Urinary bladder (tissue), 4 donors: ENCODE results near the gene DSCAM. TPM values are rescaled to one million over a fixed set of nuclear protein-coding genes. Genes with fewer than 3 reads are reported as not detected.

ENCODE experiments used
- DNase-seq: peaks from one replicate; pipeline ENCODE4 v3.0.0-alpha.2; 2015; ENCODE audit errors: extremely low spot score
- H3K27ac ChIP-seq: one replicate; pipeline ENCODE4 v1.5.1; 2013; ENCODE audit warnings: low read depth, mild to moderate bottlenecking, moderate library complexity
- H3K36me3 ChIP-seq: one replicate; pipeline ENCODE4 v1.6.1; 2013; ENCODE audit warnings: mild to moderate bottlenecking, moderate library complexity; ENCODE audit not compliant: insufficient read depth
- H3K4me1 ChIP-seq: one replicate; pipeline ENCODE4 v1.6.1; 2013; ENCODE audit warnings: mild to moderate bottlenecking, moderate library complexity; ENCODE audit not compliant: insufficient read depth
- H3K4me3 ChIP-seq: one replicate; pipeline ENCODE4 v1.5.1; 2013; ENCODE audit warnings: low read depth, low read length
- WGBS: extraction: QIAGEN DNeasy Blood & Tissue Kit; methylation state at CpG from one replicate; pipeline ENCODE4 v1.1.7; 2013; 5-methylcytosine and 5-hydroxymethylcytosine counted together
- polyA plus RNA-seq: library from polyadenylated mRNA; stranded (reverse); fragments of 200-250 nt; gene quantifications from one replicate; pipeline ENCODE4 v1.2.3, GENCODE V29; 2013
- total RNA-seq: library from RNA; depleted of rRNA; stranded (reverse); fragments of >200 nt; gene quantifications from one replicate; pipeline ENCODE4 v1.2.3, GENCODE V29; 2014
- donor health status: healthy with polysubstance abuse.
- donor health status: healthy.

Gene DSCAM
- total and polyA plus RNA-seq, 2 donors = 0.03 to 0.21 TPM

DNA sequence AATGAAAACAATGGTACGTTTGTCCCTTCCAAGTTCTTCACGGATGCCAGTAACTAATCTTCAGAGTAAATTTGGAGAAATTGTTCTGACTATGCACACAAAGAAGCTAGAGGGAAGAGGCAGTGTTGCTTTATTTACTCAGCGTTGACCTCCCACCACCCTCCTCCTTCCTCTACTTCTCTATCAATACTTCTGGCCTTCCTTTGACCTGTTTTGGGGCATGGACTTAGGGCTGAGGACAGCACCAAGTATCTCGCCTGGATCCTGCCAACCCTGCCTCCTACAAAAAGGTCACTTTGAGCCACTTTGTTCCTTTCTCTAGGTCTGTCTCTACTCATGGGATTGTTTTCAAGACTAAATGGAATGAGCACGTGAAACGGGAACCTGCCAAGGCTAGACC is 282.6 kb downstream of the DSCAM start:
- WGBS = 69% methylated on average over 6 of the region's 6 CpGs
- H3K36me3 ChIP-seq = no peaks in the 10 kb centered on the region
- H3K4me1 ChIP-seq = no peaks in the 10 kb centered on the region
- no peak overlapping the region for H3K4me3 ChIP-seq
- DNase-seq = no peak
- no peak overlapping the region for H3K27ac ChIP-seq

DNA sequence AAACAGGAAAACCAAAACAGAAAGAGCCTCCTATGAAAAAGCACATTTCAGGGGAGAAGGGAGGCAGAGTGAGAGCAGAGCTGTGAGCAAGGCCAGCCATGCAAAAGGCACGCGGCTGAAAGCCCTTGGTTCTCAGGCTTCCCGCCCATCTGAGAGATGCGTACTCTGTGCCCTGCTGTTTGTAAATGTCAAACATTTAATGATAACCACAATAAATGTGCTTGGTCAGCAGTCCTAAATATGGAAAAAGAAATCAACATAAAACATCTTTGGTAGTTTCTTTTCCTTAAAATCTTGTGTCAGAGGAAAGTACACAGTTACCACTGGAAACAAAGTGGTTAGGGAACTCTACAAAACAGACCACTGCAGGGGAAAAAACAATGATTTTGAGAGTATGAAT is 283.1 kb downstream of the DSCAM start:
- Histone ChIP-seq H3K4me1 (no peaks in the 10 kb centered on the region), H3K27ac (no peak overlapping the region), H3K36me3 (no peaks in the 10 kb centered on the region), H3K4me3 (no peak overlapping the region)
- no peak for DNase-seq
- 36% methylated on average over 4 of the region's 4 CpGs for WGBS

DNA sequence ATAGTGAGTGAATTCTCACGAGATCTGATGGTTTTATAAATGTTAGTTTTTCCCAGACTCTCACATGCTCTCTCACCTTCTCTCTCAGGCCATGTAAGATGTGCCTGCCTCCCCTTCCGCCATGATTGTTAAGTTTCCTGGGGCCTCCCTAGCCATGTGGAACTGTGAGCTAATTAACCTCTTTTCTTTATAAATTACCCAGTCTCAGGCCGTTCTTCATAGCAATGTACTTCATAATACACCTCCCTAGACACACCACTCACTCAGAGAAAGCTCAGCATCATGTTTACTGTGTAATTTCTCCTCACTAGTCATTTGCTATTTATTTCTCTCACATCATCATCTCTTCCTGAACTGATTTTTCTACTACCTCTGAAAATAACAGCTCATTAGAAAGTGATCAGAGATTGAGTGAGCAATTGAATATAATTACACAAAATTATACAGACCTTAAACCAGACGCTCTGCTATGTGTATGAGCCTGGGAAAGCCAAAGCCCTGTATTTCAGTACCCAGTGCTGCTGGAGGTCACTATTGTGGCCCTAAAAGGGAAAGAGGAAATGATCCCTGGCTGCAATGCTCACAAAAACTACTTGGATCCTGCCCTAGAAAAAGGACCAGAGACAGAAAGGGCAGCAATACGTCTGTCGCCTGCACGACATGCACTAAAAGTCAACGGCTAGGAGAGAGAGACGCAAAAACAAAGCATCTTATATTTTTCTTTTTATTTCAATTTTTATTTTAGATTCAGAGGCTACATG is 284.5 kb downstream of the DSCAM start:
- Histone ChIP-seq H3K4me3 (no peak overlapping the region), H3K36me3 (no peaks in the 10 kb centered on the region), H3K4me1 (no peaks in the 10 kb centered on the region), H3K27ac (no peak overlapping the region)
- 77% methylated on average over 9 of the region's 9 CpGs for WGBS
- no peak for DNase-seq

DNA sequence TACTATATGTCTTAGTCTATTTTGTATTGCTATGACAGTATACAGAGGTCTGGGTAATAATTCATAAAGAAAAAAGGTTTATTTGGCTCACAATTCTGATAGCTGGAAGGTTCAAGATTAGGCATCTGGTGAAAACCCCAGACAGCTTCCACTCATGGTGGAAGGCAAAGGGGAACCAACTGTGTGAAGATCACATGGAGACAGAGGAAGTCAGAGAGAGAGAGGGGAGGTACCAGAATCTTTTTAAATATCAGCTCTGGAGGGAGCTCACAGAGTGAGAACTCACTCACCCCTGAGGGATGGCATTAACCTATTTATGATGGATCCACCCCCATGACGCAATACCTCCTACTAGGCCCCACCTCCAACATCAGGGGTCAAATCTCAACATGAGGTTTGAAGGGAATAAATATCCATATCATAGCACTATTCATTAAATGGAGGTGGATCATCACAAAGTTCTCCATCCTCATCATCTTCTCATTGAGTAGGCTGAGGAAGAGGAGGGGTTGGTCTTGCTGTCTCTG is 290.5 kb downstream of the DSCAM start:
- Histone ChIP-seq H3K36me3 (no peaks in the 10 kb centered on the region), H3K27ac (no peak overlapping the region), H3K4me3 (no peak overlapping the region), H3K4me1 (no peaks in the 10 kb centered on the region)
- no peak for DNase-seq
- 42% methylated on average over 1 of the region's 1 CpG for WGBS

DNA sequence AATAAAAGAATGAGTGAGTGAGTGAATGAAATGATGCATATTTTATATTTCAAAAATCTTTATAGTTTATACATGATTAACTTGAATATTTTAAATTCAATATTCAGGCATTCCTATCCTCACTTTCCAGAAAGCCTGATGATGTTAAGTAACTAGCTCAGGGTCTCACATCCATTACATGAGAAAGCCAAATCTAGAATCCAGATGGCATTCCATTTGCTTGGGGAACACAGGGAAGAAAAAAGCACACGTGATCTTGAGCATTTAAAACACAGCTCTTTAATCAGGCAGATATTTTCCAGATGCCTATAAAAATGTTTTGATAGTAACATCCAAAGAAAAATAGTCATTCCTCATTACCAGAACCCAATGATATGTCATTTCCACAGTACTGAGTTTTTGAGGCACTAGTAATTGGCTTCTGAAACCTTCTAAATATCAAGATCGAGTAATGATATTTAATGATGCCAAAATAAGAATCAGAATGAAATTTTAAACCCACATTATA is 291.9 kb downstream of the DSCAM start:
- 43% methylated on average over 2 of the region's 2 CpGs for WGBS

DNA sequence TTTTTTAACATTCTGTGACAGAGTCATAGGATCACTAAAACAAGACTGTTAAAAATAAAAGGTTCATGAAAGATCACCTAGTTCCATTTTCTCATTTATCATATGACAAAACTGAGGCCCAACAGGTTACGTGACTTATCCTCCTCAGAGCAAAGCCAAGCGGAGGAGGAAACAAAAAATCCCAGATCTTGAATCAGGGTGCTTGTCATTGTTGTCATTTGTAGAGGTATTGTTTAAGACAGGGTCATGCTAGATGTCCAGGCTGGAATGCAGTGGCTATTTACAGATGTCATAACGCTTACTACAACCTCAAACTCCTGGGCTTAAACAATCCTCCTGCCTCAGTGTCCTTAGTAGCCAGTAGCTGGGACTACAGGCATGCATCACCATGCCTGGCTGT is 293.2 kb downstream of the DSCAM start:
- WGBS = 88% methylated on average over 3 of the region's 3 CpGs
- H3K4me3 ChIP-seq = no peak overlapping the region
- no peak overlapping the region for H3K27ac ChIP-seq
- DNase-seq = no peak
- no peaks in the 10 kb centered on the region for H3K4me1 ChIP-seq
- H3K36me3 ChIP-seq = no peaks in the 10 kb centered on the region

More for the DNA sequence above, 291.9 kb downstream of the DSCAM start:
- Histone ChIP-seq H3K27ac (no peak overlapping the region), H3K4me3 (no peak overlapping the region), H3K36me3 (no peaks in the 10 kb centered on the region), H3K4me1 (no peaks in the 10 kb centered on the region)
- DNase-seq = no peak

DNA sequence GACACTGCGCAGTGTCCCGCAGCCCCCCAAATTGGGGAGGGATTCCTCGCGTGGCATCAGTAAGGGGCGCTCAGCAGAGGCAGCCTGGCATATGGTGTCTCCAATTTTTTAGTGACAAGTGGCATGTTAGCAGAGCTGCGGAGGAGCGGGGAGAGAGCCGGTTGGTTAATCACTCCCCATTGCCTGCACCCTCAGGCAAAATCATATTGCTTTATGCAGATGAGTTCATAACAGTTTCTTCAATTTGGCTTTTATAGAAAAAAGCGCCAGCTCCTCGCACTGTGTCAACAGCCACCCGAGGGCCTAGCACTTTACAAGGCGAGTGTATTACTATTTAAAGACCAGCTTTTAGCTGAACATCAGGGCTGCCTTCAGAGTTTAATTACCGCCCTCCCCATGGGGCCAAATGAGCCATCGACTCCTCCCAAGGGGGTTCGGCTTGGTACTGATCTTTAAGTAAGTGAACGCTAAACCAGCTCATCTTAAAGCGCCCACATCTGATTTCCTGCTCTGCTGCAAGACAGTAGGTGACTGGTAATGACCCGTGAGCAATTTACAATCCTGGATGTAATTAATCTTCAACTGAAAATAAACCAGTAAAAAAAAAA is 298.9 kb downstream of the DSCAM start:
- H3K27ac ChIP-seq = no peak overlapping the region
- no peak overlapping the region for H3K4me3 ChIP-seq
- 76% methylated on average over 18 of the region's 18 CpGs for WGBS
- H3K36me3 ChIP-seq = no peaks in the 10 kb centered on the region
- no peaks in the 10 kb centered on the region for H3K4me1 ChIP-seq
- no peak for DNase-seq

DNA sequence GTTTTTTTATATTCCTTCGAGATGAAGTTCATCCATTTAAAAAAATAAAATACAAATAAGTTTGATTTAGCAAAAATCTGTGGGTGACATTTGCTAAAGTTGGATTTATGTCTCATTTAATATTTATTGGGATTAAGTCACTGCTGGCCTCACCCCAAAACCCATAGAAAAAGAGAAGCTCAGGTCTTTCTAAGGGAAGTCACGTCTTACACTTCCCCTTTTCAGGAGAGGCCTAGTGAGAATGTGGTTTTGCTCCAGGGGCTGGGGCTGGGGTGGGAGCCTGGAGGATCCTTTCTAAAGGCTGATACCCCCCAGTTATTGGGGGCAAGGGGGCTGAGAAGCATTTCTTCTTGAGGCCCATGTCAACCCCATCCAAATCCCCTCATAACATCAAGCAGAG is 300.3 kb downstream of the DSCAM start:
- Histone ChIP-seq H3K27ac (no peak overlapping the region), H3K4me1 (no peaks in the 10 kb centered on the region), H3K4me3 (no peak overlapping the region), H3K36me3 (no peaks in the 10 kb centered on the region)
- 82% methylated on average over 2 of the region's 2 CpGs for WGBS
- no peak for DNase-seq

DNA sequence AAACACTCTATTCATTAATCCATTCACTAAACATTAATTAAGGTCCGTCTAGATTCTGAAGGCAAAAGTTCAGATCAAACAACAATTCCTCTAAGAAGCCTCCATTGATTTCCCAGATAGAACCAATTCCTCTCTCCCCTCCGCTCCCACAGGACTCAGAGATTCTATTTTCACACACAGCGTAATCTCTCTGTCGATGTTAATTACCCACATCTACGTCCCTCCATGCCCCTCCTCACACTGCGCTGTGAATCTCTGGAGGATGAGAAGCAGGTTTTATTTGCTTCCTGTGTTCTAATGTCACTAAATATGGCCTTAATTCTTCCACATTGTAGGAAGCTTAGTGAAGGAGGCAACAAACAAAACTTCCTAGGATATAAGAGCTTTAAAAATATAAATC is 306.7 kb downstream of the DSCAM start:
- H3K4me3 ChIP-seq = no peak overlapping the region
- H3K4me1 ChIP-seq = no peaks in the 10 kb centered on the region
- 54% methylated on average over 6 of the region's 6 CpGs for WGBS
- no peak overlapping the region for H3K27ac ChIP-seq
- DNase-seq = no peak
- no peaks in the 10 kb centered on the region for H3K36me3 ChIP-seq

DNA sequence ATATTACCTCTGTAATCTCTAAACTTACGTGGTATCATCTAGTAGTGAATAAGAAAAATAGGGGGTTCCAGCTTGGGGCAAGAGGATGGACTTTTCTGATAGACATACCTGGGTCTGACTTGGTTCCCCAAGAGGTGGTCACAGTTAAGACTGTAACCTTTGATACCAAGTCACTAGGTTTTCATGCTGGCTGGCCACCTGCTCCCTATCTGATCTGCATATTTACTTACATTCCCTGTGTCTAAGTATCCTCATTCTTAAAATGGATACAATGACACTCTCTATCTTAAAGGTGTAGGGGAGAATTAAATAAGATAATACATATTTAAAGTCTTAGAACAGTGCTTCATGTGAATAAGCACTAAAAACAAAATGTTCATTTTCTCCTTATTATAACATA is 312.1 kb downstream of the DSCAM start:
- 85% methylated on average over 1 of the region's 1 CpG for WGBS
- H3K4me3 ChIP-seq = no peak overlapping the region

DNA sequence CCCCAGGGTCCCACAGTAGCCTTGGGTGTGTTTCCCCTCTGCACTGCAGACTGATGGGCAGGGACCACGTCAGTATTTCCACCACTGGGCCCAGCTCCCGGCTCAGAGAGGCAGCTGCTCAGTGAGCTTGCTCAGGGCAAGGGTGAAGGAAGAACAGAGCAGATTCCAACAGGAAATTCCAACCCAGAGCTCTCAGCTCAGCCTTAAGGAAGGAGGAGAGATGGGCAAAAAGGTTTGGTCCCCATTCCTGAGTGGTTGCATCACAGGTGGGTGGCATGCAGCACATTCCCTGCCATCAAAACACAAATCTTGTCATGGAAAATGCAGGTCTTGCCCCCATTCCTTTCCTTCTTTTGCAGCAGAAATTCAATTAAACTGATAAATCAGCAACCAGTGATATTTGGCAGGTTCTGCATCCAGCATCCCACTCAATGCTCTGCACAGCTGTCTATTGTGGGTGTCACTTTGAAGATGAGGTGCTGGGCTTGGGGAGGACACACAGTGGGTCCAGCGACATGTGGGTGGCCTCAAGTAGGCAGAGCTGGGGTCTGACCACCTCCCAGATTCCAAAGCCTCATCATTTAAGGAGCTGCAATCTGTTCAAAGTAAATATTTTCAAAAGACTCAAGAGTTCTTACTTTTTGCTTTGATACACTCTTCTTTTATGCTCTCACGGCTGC is 315.4 kb downstream of the DSCAM start:
- Histone ChIP-seq H3K4me1 (no peaks in the 10 kb centered on the region), H3K4me3 (no peak overlapping the region), H3K27ac (no peak overlapping the region), H3K36me3 (no peaks in the 10 kb centered on the region)
- WGBS = 34% methylated on average over 4 of the region's 4 CpGs
- no peak for DNase-seq

More for the DNA sequence above, 312.1 kb downstream of the DSCAM start:
- H3K27ac ChIP-seq = no peak overlapping the region
- no peaks in the 10 kb centered on the region for H3K4me1 ChIP-seq
- H3K36me3 ChIP-seq = no peaks in the 10 kb centered on the region
- no peak for DNase-seq

DNA sequence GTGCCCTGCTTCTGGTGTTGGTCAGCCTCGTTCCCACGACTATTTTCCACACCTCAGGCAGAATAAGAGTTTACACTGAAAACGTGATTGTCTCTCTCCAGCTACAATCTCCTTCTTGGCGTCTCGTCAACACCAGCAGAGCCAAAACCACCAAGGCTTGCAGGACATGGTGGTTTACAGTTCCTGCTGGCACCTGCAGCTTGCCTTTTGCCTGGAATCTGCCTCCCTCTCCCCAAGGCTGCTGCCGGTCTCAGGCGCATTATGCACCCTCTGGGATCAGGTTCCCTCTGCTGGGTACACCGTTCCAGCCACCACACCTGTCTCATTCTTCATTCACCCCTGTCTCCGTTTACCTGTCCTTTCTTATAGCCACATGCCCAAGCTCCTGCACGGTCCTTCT is 315.9 kb downstream of the DSCAM start:
- Histone ChIP-seq H3K4me1 (no peaks in the 10 kb centered on the region), H3K27ac (no peak overlapping the region), H3K36me3 (no peaks in the 10 kb centered on the region), H3K4me3 (no peak overlapping the region)
- no peak for DNase-seq
- 79% methylated on average over 10 of the region's 10 CpGs for WGBS

DNA sequence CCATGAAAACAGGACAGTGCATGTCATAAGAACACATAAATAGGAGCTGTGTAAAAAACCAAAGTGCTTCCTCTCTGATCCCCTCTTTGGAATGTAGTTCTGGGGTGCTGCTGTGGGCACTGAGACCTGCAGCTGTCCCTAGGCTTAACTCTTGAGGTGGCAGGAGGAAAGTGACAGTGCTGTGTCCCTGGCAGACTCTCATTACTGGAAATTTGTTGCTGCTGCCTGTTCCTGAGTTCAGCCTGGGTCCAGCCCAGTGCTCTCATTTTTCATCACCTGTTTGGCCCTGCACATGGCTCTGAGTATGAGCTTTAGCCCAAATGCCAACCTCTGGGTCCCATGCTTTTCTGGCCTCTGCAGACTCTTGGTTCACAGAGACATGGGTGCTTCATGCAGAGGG is 329.3 kb downstream of the DSCAM start:
- no peak for DNase-seq
- Histone ChIP-seq H3K27ac (no peak overlapping the region), H3K36me3 (no peaks in the 10 kb centered on the region), H3K4me1 (no peaks in the 10 kb centered on the region), H3K4me3 (no peak overlapping the region)

DNA sequence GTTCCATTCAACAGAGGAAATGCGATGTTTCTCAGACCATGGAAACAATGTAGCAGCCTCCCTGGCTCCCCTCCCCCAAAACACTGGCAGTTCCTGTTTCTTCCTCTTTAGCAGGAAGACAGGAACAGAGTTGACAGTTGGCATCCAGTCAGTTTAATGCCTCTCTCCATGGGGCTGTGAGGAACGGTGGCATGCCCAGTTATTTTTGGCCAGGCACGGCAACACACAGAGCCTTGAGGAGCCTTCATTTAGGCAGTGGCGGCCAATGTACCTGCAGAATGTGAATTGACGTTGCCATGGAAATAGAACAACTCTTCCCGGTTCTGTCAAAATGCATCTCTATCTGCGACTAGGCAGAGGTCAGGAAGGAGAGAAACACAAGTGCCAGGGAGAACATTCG is 330.6 kb downstream of the DSCAM start:
- Histone ChIP-seq H3K4me1 (no peaks in the 10 kb centered on the region), H3K36me3 (no peaks in the 10 kb centered on the region), H3K27ac (no peak overlapping the region), H3K4me3 (no peak overlapping the region)
- 36% methylated on average over 8 of the region's 8 CpGs for WGBS
- no peak for DNase-seq
